ENCODE measurements around the gene SIM2. TPM values are rescaled to one million over a fixed set of nuclear protein-coding genes. Genes with fewer than 3 reads are reported as not detected.

Gene SIM2
- total and polyA plus RNA-seq, 4 experiments from 2014 or later: 0.05 to 0.07 TPM; not detected in 2

DNA sequence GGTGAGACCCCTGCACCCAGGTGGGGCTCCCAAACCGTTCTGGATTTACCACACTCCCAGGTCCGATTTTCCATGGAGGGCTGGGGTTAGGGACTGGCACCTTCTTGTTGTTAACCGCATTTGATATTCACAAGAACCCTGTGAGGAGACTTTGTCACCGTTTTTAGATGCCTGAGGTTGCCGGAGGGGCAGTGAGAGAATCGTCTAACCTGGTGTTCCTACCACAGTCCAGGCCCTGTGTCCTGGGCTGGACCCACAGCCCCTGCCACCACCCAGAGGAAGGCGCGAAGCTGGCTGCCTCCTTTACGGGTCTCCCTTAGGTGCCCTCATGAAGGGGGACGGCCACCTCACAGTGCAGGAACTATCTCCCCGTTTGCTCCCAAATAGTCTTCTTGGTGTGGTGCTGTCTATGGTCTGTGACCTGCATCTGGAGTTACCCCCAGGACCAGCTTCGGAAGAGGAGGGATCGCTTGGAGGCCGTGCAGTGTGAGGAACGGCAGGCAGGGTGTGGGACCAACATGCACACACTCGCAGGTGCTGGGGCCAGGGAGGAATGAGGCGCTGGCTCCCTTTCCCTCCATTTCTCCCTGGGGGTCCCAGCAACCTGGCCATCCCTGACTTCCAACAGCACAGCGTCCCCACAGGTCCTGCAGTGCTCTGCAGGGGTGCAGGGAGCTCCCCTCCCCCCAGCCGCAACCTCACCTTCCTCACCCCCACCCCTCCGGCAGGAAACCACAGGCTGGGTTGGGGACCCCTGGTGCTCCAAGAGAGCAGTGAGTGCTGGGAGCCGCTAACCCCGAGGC lies 7.0 kb downstream of the SIM2 start:
- Histone ChIP-seq H3K4me3 (ENCODE audit: low read length in 2 of 2) (no peak overlapping the region), H3K4me1 (ENCODE audit: insufficient read depth, low read length) (peaks cover 30% of the 10 kb centered on the region), H3K36me3 (ENCODE audit: insufficient read depth, low read length) (no peaks in the 10 kb centered on the region), H3K27ac (ENCODE audit: low read depth, low read length) (no peak overlapping the region), H3K9me3 (ENCODE audit: control insufficient read depth in 1 of 2, low read length in 2 of 2) (no peaks in the 10 kb centered on the region), H3K27me3 (ENCODE audit: insufficient read depth, low read length) (peaks cover 41% of the 10 kb centered on the region)
- ChIA-PET POLR2A (ENCODE audit: partially characterized antibody) (no interaction called here), CTCF (ENCODE audit: partially characterized antibody) (no interaction called here)
- H3K36me3 Mint-ChIP-seq: no peaks in the 10 kb centered on the region
- no peak for DNase-seq
- H3K4me3 Mint-ChIP-seq: peak overlapping the region in 7 of 8 donors; percentile 29 to 72 (median 57)
- intact Hi-C loops (cut with micrococcal nuclease): no loop called here
- no peak overlapping the region for H3K27ac Mint-ChIP-seq
- H3K27me3 Mint-ChIP-seq: peaks cover 60 to 62% of the 10 kb centered on the region in 2 donors
- peaks cover 10 to 52% (median 35%) of the 10 kb centered on the region in 4 donors for H3K4me1 Mint-ChIP-seq
- H3K9me3 Mint-ChIP-seq: no peaks in the 10 kb centered on the region

DNA sequence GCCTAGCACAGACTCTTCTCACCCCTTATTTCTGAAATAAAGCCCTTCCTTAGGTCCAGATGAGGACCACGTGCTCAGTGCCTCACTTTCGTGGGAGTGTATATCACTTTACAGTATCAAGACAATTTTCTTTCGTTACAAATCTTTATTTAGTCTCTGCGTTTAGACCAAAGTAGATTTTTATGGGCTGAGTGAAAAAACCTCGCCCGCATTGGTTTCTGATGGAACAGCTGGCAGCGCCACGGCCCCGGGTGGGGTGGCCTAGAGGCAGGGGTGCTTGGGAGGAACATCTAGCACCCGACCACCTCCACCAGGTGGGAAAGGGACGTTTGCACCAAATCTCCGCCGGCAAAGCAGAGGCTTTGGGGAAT lies 7.6 kb downstream of the SIM2 start:
- peaks cover 10 to 50% (median 34%) of the 10 kb centered on the region in 4 donors for H3K4me1 Mint-ChIP-seq
- CTCF ChIA-PET (ENCODE audit: partially characterized antibody): no interaction called here
- POLR2A ChIA-PET (ENCODE audit: partially characterized antibody): no interaction called here
- Histone ChIP-seq H3K36me3 (ENCODE audit: insufficient read depth, low read length) (no peaks in the 10 kb centered on the region), H3K27me3 (ENCODE audit: insufficient read depth, low read length) (peaks cover 47% of the 10 kb centered on the region), H3K4me3 (ENCODE audit: low read length in 2 of 2) (no peak overlapping the region), H3K27ac (ENCODE audit: low read depth, low read length) (no peak overlapping the region), H3K4me1 (ENCODE audit: insufficient read depth, low read length) (peaks cover 26% of the 10 kb centered on the region), H3K9me3 (ENCODE audit: control insufficient read depth in 1 of 2, low read length in 2 of 2) (no peaks in the 10 kb centered on the region)
- DNase-seq: no peak
- no peaks in the 10 kb centered on the region for H3K9me3 Mint-ChIP-seq
- no peaks in the 10 kb centered on the region for H3K36me3 Mint-ChIP-seq
- H3K27me3 Mint-ChIP-seq: peaks cover 64 to 66% of the 10 kb centered on the region in 2 donors
- H3K4me3 Mint-ChIP-seq: peak overlapping the region in 7 of 8 donors; percentile 29 to 72 (median 57)
- intact Hi-C loops (cut with micrococcal nuclease): no loop called here
- H3K27ac Mint-ChIP-seq: no peak overlapping the region

- Mint-ChIP-seq H3K36me3 (no peaks in the 10 kb centered on the region), H3K27me3 (peaks cover 57 to 62% of the 10 kb centered on the region in 2 donors), H3K4me1 (peaks cover 8 to 46% (median 29%) of the 10 kb centered on the region in 4 donors), H3K9me3 (no peaks in the 10 kb centered on the region), H3K27ac (no peak overlapping the region), H3K4me3 (peak overlapping the region in 4 of 8 donors; percentile 52 to 72 (median 58))
- intact Hi-C loops (cut with micrococcal nuclease): no loop called here
- Histone ChIP-seq H3K27ac (ENCODE audit: low read depth, low read length) (no peak overlapping the region), H3K4me1 (ENCODE audit: insufficient read depth, low read length) (peaks cover 26% of the 10 kb centered on the region), H3K36me3 (ENCODE audit: insufficient read depth, low read length) (no peaks in the 10 kb centered on the region), H3K27me3 (ENCODE audit: insufficient read depth, low read length) (peaks cover 41% of the 10 kb centered on the region), H3K4me3 (ENCODE audit: low read length in 2 of 2) (no peak overlapping the region), H3K9me3 (ENCODE audit: control insufficient read depth in 1 of 2, low read length in 2 of 2) (no peaks in the 10 kb centered on the region)
- no peak for DNase-seq
- ChIA-PET CTCF (ENCODE audit: partially characterized antibody) (no interaction called here), POLR2A (ENCODE audit: partially characterized antibody) (no interaction called here)
These were observed 8.2 kb downstream of the SIM2 start for GRCh38 chr21:36706951-36707762.

- Histone ChIP-seq H3K27me3 (ENCODE audit: insufficient read depth, low read length) (peaks cover 42% of the 10 kb centered on the region), H3K27ac (ENCODE audit: low read depth, low read length) (no peak overlapping the region), H3K4me1 (ENCODE audit: insufficient read depth, low read length) (peaks cover 26% of the 10 kb centered on the region), H3K9me3 (ENCODE audit: control insufficient read depth in 1 of 2, low read length in 2 of 2) (no peaks in the 10 kb centered on the region), H3K4me3 (ENCODE audit: low read length in 2 of 2) (no peak overlapping the region), H3K36me3 (ENCODE audit: insufficient read depth, low read length) (no peaks in the 10 kb centered on the region)
- H3K4me1 Mint-ChIP-seq: peaks cover 8 to 46% (median 27%) of the 10 kb centered on the region in 4 donors
- H3K27ac Mint-ChIP-seq: no peak overlapping the region
- no peak for DNase-seq
- H3K9me3 Mint-ChIP-seq: no peaks in the 10 kb centered on the region
- CTCF ChIA-PET (ENCODE audit: partially characterized antibody): no interaction called here
- H3K36me3 Mint-ChIP-seq: no peaks in the 10 kb centered on the region
- peaks cover 58 to 62% of the 10 kb centered on the region in 2 donors for H3K27me3 Mint-ChIP-seq
- intact Hi-C loops (cut with micrococcal nuclease): no loop called here
- no peak overlapping the region for H3K4me3 Mint-ChIP-seq
- POLR2A ChIA-PET (ENCODE audit: partially characterized antibody): no interaction called here
These were observed 8.9 kb downstream of the SIM2 start for GRCh38 chr21:36707763-36708285.

DNA sequence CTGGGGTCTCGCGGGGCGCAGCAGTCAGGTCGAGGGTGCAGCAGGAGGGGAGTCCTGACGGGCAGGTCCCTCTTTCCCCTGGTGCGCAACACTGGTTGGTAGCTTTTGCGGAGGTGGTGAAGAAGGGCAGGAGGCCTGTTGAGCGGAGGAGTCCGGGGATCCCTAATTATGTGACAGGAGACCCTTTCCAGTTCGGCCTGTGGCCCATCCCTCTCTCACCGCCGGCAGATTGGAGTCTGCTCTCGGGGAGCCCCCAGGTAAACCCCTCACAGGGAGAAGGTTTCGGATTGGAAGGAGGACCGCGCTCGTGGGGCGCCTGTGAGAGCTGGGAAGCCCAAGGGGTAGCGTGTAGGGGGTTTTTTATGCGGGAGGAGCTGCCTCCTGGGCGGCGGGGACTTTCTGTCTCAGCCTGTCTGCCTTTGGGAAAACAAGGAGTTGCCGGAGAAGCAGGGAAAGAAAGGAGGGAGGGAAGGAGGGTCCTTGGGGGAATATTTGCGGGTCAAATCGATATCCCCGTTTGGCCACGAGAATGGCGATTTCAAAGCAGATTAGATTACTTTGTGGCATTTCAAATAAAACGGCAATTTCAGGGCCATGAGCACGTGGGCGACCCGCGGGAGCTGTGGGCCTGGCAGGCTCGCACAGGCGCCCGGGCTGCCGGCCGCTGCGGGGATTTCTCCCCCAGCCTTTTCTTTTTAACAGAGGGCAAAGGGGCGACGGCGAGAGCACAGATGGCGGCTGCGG lies 9.5 kb downstream of the SIM2 start:
- H3K9me3 Mint-ChIP-seq: no peaks in the 10 kb centered on the region
- H3K4me3 Mint-ChIP-seq: peak overlapping the region in 5 of 8 donors; percentile 25 to 59 (median 38)
- no peak for DNase-seq
- no peaks in the 10 kb centered on the region for H3K36me3 Mint-ChIP-seq
- CTCF ChIA-PET (ENCODE audit: partially characterized antibody): no interaction called here
- H3K9me3 ChIP-seq (ENCODE audit: control insufficient read depth in 1 of 2, low read length in 2 of 2): no peaks in the 10 kb centered on the region
- peaks cover 46% of the 10 kb centered on the region for H3K27me3 ChIP-seq (ENCODE audit: insufficient read depth, low read length)
- intact Hi-C loops (cut with micrococcal nuclease): no loop called here
- POLR2A ChIA-PET (ENCODE audit: partially characterized antibody): no interaction called here
- peak overlapping the region in 1 of 7 donors; percentile 65 for H3K27ac Mint-ChIP-seq
- H3K27ac ChIP-seq (ENCODE audit: low read depth, low read length): no peak overlapping the region
- H3K4me1 ChIP-seq (ENCODE audit: insufficient read depth, low read length): peaks cover 26% of the 10 kb centered on the region
- peaks cover 58 to 61% of the 10 kb centered on the region in 2 donors for H3K27me3 Mint-ChIP-seq
- H3K4me3 ChIP-seq (ENCODE audit: low read length in 2 of 2): no peak overlapping the region
- H3K36me3 ChIP-seq (ENCODE audit: insufficient read depth, low read length): no peaks in the 10 kb centered on the region
- peaks cover 8 to 46% (median 24%) of the 10 kb centered on the region in 4 donors for H3K4me1 Mint-ChIP-seq

GRCh38 chr21:36709030-36709867 lies 10.3 kb downstream of the SIM2 start:
- Histone ChIP-seq H3K9me3 (ENCODE audit: control insufficient read depth in 1 of 2, low read length in 2 of 2) (no peaks in the 10 kb centered on the region), H3K36me3 (ENCODE audit: insufficient read depth, low read length) (no peaks in the 10 kb centered on the region), H3K4me3 (ENCODE audit: low read length in 2 of 2) (no peak overlapping the region), H3K27ac (ENCODE audit: low read depth, low read length) (no peak overlapping the region), H3K27me3 (ENCODE audit: insufficient read depth, low read length) (peaks cover 46% of the 10 kb centered on the region), H3K4me1 (ENCODE audit: insufficient read depth, low read length) (peaks cover 26% of the 10 kb centered on the region)
- Mint-ChIP-seq H3K4me1 (peaks cover 8 to 46% (median 24%) of the 10 kb centered on the region in 4 donors), H3K27me3 (peaks cover 55 to 58% of the 10 kb centered on the region in 2 donors), H3K4me3 (peak overlapping the region in 5 of 8 donors; percentile 24 to 66 (median 46)), H3K9me3 (no peaks in the 10 kb centered on the region), H3K27ac (no peak overlapping the region), H3K36me3 (no peaks in the 10 kb centered on the region)
- DNase-seq: no peak
- intact Hi-C loops (cut with micrococcal nuclease): no loop called here
- POLR2A ChIA-PET (ENCODE audit: partially characterized antibody): no interaction called here
- CTCF ChIA-PET (ENCODE audit: partially characterized antibody): no interaction called here

Data from CD4-positive, alpha-beta memory T cell (primary cell).